Stimulated activated CD8-positive, alpha-beta memory T cell treated with anti-CD3 and anti-CD28 coated beads, Interleukin-15, amount 100 ng/mL, for 48 hours (primary cell): ENCODE data around the gene IPO7.
"Not testable (repeated sequence)": the region's sequence is repeated elsewhere in the genome, so short reads cannot be mapped to it uniquely, and the experiment has no call there.

Source experiments
- DNase-seq, 2 donors: peaks; one replicate each; pipeline ENCODE4 v3.0.0-alpha.2; 2020; ENCODE audit warnings: low read depth in 2 of 2

Gene IPO7

DNA sequence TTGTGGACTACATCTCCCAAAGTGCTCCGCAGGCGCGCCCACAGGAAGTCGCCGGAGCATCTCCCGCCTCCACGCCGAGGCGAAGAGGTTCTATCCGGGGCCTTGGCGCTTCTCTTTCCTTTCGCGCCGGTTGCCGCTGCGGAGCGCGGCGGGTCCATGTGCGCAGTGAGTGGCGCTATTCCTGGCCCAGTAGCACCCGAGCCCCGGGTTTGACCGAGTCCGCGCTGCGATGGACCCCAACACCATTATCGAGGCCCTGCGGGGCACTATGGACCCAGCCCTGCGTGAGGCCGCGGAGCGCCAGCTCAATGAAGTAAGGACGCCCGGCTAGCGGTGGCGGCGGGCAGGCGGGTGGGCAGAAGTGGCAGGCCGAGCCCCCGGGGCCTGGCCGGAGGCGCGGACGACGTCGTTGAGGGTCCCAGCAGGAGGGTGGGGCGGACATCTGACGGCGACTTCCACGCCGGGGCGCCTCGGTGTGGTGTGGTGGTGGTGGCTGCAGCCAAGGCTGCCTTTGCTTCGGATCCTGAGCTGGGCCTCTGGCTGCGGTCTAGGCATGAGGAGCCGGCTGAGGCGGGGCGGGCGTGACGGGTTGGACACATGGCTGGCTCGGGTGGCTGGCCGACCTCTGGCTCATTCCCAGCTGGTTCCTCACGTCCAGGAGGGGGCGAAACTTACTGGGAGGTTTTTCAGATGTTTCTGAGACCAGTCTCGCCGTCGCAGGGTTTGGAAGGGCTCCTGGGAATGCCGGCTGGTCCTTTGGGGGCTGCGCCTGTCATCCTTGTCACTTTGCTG is at the start of gene IPO7:
Gene IPO7, plus strand, starts transcription at position 118 of the 792 bp plus-strand sequence. Its CDS starts 112 bp downstream, at position 230.
- DNase-seq: peak; percentile 84 to 85

DNA sequence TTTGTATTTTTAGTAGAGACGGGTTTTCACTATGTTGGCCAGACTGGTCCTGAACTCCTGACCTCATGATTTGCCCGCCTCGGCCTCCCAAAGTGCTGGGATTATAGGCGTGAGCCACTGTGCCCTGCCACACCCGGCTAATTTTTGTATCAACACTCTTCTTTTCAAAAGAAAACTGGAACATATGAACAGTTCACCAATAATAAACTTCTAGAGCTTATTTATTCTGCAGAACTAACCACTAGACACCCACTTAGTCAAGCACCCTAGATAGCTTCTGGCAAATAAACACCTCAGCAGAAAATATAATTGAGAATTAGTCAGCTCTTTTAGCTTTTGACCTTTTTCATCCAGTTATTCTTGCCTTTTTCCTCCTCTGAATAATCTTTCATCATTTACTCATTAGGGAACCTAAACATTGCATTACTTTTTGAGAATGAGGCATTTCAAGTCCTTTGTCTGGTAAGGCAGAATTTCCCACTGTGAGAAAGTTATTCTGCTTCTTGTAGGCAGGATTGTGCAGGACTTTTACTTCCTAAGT is 42.7 kb upstream of the IPO7 start:
- no peak for DNase-seq

DNA sequence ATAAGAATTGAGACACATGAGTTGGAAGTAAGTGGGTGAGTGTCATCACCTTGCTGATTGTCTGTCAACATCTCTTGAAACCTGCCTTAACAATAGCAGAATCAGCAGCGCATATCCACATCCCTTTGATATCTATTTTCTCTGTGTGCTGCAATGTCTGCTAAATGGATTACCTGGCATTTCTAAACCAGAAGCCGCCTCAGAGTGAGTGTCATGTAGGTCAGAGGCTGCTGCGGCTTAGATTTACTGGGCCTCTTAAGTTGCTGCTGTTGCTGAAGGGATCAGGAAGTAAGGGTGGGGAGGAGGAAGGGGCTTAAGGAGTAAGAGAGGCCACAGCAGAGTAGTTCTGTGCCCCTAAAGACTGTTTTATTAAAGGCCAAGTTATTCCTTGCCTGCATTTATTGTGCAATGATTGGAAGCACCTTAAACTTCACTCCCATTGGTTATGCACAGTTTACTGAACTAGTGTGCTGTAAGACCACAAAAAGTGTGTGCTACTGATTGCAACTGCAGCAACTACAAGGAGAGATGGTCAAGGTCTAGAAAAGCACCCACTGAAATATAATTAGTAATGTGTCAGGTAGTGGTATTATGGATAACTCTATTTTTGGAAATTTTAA is 40.3 kb upstream of the IPO7 start:
- DNase-seq: no peak

DNA sequence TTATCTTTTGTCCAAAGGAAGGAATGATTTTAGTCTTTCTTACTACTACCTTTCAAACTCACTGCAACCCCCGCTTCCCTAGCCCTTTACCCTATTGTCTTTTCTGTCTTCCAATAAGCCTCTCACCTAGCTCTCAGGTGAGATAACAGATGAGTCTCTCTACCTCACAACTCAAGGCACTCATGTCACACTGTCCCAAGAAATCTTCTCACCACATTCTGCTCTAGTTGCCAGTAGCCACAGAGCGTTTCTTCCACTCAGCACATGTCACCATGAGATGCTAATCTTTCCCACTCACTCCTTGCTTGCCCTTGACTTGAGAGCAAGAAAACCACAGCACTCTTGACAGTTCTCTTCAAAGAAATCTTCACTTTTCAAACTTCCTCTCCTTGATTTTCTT is 37.4 kb upstream of the IPO7 start:
- no peak for DNase-seq

DNA sequence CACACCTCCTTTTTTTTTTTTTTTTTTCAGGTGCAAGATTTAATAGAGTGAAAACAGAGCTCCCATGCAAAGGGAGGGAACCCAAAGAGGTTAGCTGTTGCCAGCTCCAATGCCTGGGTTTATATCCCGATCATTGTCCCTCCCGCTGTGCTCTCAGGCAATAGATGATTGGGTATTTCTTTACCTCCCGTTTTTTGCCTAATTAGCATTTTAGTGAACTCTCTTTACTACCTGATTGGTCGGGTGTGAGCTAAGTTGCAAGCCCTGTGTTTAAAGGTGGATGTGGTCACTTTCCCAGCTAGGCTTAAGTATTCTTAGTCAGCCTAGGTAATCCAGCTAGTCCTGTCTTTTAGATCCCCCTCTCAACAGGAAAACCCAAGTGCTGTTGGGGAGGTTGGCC is 36.7 kb upstream of the IPO7 start:
- DNase-seq: not testable (repeated sequence)

DNA sequence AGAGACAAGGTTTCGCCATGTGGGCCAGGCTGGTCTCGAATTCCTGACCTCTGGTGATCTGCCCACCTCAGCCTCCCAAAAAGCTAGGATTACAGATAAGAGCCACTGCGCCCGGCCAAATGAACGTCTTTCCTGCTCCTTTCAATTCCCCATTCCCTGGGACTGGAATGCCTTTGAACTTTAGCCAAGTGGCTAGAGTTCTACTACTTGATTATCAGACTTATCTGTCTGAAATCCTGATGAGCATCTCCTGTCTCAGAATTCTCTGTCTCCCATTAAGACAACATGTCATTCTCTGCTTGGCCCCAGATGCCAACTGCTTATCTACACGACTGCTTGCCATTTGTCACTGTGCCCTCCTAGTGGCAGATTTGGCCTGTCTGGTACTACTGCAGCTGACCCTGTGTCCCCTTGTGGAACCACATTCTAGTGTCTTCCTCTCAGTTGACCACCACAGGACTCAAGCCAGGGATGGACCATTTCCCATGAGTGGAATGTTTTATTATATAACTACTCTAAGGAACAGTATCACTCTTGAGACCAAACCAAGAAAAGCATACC is 33.1 kb upstream of the IPO7 start:
- no peak for DNase-seq

DNA sequence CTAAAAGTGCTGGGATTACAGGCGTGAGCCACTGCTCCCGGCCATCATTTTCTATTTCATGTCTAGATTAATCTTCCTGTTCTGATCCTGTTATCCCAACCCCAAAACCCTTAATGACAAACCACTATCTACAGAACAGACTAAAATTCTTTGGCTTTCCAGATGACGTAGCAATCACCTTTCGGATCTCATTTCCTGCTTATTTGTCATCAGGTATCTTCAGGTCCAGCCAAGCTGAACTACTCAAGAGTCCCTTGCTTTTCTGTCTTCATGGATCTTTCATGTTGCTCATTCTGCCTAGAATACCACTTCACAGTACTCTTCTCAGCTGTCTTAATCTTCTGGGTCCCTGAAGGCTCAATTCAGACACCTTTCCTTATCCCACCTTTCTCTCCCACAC is 27.4 kb upstream of the IPO7 start:
- DNase-seq: no peak

DNA sequence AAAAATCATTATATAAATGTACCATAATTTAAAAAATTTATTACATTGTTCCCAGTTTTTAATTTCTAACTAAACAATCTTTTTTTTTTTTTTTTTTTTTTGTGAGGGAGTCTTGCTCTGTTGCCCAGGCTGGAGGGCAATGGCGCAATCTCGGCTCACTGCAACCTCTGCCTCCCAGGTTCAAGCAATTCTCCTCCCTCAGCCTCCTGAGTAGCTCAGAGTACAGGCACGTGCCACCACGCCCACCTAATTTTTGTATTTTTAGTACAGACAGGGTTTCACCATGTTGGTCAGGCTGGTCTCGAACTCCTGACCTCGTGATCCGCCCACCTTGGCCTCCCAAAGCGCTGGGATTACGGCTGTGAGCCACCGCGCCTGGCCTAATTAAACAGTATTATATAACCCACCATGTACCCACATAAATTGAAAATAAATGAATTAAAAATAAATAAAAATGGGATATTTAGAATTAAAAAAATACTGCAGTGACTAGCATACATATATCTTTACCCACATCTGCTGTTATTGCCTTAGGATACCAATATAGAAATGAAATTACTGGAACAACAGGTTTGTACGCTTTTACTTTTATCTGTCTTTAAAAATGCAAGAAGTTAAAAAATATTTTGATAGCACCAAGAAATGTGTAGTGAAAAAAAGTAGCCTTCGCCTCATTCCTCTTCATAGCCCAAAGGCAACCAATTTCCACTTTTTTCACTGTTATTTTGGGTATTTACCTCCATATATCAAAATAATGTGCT is 23.4 kb upstream of the IPO7 start:
- DNase-seq: not testable (repeated sequence)

DNA sequence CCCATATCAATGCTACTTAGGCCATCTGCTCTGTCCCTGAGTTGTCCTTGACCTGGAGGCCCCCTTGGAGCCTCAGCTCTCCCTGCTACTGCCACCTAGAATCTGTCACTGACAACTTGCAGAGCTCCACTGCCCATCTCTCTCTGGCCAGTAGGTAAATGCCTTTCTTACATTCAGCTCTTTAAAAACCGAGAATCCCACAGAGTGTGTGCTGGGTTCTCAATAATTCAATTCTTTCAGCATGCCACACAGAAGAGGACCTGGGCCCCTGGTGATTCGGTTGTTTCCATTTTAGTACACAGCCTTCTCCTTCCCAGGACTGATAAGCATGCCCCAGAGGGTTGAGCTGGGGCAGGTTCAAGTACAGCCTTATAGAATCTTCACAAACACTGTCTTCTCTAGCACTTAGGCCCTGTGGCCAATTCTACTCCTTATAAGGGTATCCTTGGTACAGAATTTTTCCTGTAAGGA is 22.0 kb upstream of the IPO7 start:
- no peak for DNase-seq

DNA sequence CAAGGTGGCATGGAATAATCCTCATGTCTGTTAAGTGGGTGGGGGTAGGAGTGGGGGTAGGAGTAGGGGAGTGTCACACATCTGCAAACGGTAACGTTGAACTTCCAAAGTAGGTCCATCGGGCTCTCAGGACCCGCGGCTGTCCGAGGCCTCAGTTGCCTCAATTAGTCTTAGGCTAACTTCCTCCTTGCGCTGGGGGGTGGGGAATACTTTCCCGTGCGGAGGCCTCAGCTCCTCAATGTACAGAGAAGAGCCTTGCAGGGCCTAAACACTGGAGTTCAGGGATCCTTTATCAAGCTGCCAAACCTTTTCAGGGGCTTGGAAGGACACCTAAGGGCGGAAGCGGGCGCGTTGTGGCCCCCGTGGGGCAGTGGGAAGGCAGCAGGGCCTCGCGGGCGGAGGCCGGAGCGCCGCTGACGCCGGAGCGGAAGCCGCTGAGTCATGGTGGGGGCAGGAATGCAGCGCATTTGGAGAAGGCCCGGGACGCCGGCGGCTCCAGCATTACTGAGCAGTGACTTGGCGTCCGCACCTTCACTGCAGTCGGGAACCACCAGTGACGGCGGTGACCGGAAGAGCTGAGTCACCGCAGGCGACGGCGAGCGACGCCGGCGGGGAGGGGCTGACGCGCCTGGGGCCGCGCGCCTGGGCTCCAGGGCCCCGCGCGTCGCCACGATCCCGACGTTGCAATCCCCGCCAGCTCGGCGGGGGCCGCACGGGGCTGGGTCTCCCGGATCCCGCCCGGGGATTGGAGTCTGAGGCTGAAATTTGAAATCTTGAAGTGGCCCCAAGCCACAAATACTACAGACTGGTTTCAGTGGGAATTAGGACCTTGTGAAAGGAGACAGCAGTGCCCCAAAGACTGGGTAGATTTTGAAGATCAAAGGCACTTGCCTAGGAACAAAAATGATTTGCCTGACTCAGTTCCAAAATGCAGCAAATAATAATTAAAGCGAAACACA is 20.2 kb upstream of the IPO7 start:
- DNase-seq: peak; percentile 80 to 85

DNA sequence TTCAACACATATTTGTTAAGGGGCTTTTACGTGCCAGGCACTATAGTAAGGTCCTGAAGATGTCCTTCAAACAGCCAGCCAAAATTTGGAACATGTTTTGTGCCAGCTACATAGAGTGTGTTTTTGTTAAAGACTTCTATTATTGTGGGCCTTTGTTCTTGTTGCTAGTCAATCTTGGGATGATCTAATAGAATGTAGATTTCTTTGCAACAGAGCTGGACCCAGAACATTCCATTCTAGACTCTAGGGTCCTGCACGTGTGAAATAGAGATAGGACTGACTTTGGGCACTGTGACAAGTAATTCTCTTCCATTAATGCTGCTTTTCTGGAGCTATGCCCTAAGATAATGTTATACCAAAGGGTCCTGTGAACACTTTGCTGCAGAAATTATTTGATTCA is 16.9 kb upstream of the IPO7 start:
- no peak for DNase-seq

DNA sequence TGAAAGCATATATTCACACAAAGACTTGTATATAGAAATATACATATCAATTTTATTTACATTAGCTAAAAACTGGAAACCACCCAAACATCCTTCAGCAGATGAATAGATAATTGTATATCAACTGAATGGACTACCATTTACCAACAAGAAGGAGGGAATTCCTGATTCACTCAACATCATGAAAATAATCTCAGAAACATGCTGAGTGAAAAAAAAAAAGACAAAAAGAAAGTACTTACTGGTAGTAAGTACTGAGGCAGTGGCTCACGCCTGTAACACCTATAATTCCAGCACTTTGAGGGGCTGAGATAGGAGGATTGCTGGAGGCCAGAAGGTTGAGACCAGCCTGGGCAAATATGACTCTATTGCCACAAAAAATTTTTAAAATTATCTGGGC is 7.4 kb upstream of the IPO7 start:
- no peak for DNase-seq

DNA sequence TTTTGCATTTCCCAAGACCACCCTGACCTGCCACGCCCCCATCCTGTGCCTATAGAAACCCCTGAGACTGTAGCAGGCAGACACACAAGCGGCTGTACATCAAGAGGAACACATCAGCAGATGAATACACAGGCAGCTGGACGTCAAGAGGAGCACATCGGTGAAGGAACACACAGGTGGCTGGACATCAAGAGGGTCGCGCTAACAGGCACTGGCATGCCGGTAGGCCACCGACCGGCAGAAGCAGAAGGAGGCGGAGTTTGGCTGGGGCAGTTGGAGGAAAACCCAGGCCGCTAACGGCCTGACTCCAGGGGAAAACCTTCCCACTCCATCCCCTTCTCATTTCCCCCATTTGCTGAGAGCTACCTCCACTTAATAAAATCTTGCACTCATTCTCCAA is 5.4 kb upstream of the IPO7 start:
- DNase-seq: no peak

DNA sequence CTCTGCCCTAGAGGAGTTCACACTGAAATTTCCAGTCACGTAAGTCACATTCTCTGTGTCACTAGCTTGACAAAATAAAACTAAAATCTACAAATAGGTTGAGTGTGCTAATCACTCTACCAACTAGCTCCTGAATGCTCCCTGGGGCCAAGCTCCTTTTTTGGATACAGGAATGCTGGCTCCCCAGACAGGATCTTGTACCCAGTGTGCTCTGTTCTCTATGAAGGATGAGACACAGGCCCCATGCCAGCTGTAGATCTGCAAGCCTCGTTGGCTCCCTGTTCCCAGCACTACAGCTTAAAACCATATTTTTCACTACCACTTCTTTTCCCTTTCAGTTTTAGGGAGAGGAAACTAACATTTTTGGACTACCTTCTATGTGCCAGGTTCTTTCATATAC is 3.7 kb upstream of the IPO7 start:
- no peak for DNase-seq

DNA sequence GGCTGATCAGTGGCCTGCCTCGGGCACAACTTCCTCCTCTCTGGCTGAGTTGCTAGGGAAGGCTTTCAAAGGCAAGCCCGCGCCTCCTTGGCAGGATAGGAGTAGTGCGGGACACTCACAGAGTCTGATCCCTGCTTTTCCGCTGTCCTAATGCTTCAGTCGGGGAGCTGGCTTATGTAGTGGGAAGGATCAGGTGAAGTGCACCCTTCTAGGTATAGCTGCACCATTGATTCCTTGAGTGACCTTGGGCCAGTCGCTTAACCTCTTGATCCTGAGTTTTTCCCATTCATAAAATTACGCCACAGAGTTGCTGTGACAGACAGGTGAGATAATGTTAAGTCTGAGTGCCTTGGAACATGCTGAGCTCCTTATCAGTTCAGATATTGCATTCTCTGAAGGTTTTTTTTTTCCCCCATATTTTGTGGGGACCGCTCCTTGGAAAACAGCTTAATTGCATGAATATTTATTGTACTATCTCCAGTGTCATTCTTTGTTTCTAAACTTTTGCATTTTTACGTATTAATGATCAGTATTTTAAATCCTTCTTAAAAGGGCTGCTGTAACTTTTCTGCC is 961 bp downstream of the IPO7 start:
- DNase-seq: no peak

DNA sequence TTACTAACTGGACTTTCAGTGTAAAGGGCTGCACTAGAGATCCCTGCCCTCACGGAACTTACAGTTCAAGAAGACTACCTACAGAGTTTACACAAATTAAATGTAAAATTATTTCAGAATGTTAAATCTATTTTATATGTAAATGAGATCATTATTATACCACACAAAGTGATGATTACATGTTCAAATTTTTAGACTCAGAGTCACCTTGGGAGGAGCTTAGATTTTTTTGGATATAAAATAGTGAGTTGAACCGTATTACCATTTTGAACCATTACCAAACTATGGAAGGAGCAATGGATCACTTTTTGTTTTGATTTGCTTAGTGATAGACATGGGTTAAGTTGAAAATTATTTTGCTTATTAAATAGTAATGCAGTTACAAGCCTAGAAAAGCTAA is 1.6 kb downstream of the IPO7 start:
- no peak for DNase-seq

DNA sequence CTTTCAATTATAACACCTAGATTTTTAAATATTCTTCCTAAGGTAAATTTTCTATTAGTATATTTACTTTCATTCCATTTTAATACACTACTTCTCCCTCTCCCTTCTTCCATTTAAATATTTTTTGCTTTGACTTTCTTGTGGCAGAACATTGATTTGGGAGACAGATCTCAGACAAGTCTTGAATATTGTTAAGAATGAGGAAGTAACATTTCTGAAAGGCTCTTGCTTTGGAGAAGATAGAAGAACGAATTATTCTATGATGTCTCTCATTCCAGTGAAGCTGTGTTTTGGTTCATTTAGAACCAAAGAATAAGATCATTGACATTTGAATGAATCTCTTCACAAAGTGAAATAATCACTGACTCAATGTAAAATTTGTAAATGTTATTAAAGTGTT is 2.4 kb downstream of the IPO7 start:
- DNase-seq: no peak

DNA sequence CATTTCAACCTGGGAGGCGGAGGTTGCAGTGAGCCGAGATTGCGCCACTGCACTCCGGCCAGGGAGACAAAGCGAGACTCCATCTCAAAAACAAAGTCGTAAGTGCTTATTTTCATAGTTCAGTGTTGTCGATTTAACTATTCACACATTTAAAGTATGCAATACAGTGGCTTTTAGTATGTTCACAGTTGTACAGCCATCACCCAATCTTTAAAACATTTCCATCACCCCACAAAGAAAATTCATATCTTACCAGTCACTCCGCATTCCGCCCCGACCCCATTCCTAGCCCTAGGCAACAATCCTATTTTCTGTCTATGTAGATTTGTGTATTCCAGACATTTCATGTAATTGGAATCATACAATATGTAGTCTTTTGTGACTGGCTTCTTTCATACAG is 11.9 kb downstream of the IPO7 start:
- no peak for DNase-seq

DNA sequence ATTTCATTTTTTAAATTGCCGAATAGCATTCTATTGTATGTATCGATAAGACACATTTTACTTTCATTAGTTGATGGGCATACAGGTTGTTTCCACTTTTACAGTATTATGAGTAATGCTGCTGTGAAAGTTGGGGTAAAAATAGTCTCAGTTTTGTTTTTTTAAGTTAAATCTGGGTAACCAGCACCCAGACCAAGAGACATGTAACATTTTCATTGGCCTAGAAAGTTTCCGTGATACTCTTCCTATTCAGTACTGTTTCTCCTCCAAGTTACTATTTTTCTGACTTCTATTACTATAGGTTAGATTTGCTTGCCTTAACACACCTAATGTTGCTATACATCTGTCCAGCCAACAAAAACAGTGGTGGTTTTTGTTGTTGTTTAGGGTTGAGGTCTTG is 12.3 kb downstream of the IPO7 start:
- no peak for DNase-seq
